ENCODE data around the gene CITED4.

DNA sequence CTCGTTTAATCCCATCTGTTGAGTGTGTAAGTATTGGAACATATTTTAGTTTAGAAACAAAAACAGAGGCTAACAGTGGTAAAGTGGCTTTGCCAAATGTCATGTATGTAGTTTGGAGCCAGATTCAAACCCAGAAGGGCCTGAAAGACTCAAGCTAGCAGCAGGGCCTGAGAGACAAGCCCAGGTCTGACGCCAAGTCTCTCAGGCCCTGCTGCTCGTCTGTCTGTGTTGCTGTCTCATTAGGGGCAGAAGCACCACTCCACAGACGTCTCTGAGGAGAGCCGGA is 8.3 kb downstream of the CITED4 start:
- TF ChIP-seq, protein P1, sequence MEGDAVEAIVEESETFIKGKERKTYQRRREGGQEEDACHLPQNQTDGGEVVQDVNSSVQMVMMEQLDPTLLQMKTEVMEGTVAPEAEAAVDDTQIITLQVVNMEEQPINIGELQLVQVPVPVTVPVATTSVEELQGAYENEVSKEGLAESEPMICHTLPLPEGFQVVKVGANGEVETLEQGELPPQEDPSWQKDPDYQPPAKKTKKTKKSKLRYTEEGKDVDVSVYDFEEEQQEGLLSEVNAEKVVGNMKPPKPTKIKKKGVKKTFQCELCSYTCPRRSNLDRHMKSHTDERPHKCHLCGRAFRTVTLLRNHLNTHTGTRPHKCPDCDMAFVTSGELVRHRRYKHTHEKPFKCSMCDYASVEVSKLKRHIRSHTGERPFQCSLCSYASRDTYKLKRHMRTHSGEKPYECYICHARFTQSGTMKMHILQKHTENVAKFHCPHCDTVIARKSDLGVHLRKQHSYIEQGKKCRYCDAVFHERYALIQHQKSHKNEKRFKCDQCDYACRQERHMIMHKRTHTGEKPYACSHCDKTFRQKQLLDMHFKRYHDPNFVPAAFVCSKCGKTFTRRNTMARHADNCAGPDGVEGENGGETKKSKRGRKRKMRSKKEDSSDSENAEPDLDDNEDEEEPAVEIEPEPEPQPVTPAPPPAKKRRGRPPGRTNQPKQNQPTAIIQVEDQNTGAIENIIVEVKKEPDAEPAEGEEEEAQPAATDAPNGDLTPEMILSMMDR (IDR thresholded peaks at IDR 0.05), result no peak
- TF ChIP-seq POLR2AphosphoS5 (IDR thresholded peaks at IDR 0.05) (no peak), EP300 (IDR thresholded peaks at IDR 0.05) (no peak), POLR2A (IDR thresholded peaks at IDR 0.05) (no peak)

Measured in suprapubic skin (tissue), 4 donors.